Measurements from ENCODE around the gene AOAH.

The AOAH gene

DNA sequence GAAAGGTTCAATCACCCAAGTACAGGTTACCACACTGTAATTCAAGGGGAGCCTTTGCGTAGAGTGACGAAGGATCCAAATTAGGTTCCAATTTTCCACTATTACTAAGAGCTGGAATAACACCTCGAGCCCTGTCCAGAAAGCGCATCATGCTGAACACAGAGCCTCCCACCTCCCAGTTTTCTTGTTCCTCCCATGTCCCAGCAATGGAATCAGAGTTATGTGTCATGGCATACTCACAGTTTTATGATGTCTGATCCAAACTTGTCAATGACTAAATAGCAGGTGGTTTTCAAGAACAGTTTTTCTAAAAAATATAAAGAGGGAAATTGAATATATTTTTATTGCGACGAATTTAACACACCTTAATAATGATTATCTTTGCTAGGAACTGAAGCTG is 50.6 kb downstream of the AOAH start:
- H3K4me3 ChIP-seq (ENCODE audit: control insufficient read depth, low read depth, low read length) = no peak overlapping the region
- no peak for TF ChIP-seq CTCF (conservative IDR thresholded peaks at IDR 0.05; ENCODE audit: control insufficient read depth, insufficient read depth, low read depth, low read length)
- DNase-seq (ENCODE audit: low read depth) = peak; percentile 46

DNA sequence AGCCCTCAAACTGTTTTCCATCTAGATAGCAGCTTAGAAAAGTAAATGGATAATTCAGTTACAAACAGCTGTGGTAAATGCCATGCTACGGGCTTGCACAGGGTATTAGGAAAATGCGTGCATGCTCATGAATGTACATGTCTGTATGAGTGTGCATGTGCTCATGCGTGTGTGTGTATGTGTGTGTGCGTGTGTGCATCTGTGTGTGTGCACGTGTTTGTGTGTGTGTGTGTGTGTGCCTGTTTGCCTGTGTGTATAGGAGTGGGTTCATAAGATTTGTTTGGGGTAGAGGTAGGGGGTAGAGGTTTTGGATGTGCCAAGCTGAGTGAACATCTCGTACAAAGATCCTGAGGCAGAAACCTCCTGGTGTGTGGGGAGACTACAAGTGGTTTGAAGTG is 52.9 kb downstream of the AOAH start:
- DNase-seq (ENCODE audit: low read depth) = no peak
- H3K4me3 ChIP-seq (ENCODE audit: control insufficient read depth, low read depth, low read length) = no peak overlapping the region
- no peak for TF ChIP-seq CTCF (conservative IDR thresholded peaks at IDR 0.05; ENCODE audit: control insufficient read depth, insufficient read depth, low read depth, low read length)

- peak; percentile 98 for TF ChIP-seq CTCF (conservative IDR thresholded peaks at IDR 0.05; ENCODE audit: control insufficient read depth, insufficient read depth, low read depth, low read length)
- peak; percentile 61 for DNase-seq (ENCODE audit: low read depth)
- no peak overlapping the region for H3K4me3 ChIP-seq (ENCODE audit: control insufficient read depth, low read depth, low read length)
Measured at GRCh38 chr7:36670585-36671431, 53.5 kb downstream of the AOAH start.

DNA sequence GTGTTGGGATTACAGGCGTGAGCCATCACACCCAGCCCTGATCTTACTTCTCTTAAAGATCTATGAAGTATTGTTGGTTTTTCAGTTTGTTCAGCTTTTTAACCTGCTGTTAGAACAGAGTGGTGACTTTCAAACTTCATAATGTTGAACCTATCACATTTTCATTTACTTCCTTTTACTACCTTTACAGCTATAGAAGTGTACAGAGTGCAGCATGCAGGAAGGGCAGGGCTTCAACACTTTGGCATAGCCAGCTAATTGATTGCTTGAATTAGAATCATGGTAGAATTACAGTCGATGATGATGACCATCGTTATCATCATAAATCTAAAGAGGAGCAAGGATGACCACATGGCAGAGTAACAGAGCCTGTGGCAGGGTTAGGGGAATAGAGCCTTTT is 55.5 kb downstream of the AOAH start:
- TF ChIP-seq CTCF (conservative IDR thresholded peaks at IDR 0.05; ENCODE audit: control insufficient read depth, insufficient read depth, low read depth, low read length) = no peak
- no peak overlapping the region for H3K4me3 ChIP-seq (ENCODE audit: control insufficient read depth, low read depth, low read length)
- no peak for DNase-seq (ENCODE audit: low read depth)

GRCh38 chr7:36668080-36668479 is 56.2 kb downstream of the AOAH start:
- H3K4me3 ChIP-seq (ENCODE audit: control insufficient read depth, low read depth, low read length) = no peak overlapping the region
- TF ChIP-seq CTCF (conservative IDR thresholded peaks at IDR 0.05; ENCODE audit: control insufficient read depth, insufficient read depth, low read depth, low read length) = no peak
- peak; percentile 20 for DNase-seq (ENCODE audit: low read depth)

GRCh38 chr7:36667007-36667745 is 57.1 kb downstream of the AOAH start:
- no peak for TF ChIP-seq CTCF (conservative IDR thresholded peaks at IDR 0.05; ENCODE audit: control insufficient read depth, insufficient read depth, low read depth, low read length)
- no peak for DNase-seq (ENCODE audit: low read depth)
- no peak overlapping the region for H3K4me3 ChIP-seq (ENCODE audit: control insufficient read depth, low read depth, low read length)

Measured in fibroblast of mammary gland (primary cell).